ENCODE results near the gene LRRC18.

DNA sequence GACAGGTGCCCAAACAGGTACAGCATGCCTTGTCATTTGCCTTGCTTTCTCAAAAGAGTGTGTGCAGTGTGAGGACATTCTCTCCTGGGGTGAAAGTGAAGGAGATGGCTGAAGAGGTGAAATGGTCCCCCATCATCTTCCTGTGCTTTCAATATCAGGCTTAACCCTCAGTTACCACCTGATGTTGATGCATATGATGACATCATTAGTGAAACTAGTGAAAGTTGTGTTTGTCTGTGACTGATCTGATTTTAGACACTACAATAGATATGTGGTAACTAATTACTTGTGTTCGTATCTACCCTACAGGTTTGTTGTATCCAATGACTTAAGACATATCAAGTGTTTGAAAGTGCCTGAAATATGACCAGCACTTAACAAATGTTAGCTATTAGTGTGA, 24.4 kb upstream of the LRRC18 start:
- TF ChIP-seq, protein P1, sequence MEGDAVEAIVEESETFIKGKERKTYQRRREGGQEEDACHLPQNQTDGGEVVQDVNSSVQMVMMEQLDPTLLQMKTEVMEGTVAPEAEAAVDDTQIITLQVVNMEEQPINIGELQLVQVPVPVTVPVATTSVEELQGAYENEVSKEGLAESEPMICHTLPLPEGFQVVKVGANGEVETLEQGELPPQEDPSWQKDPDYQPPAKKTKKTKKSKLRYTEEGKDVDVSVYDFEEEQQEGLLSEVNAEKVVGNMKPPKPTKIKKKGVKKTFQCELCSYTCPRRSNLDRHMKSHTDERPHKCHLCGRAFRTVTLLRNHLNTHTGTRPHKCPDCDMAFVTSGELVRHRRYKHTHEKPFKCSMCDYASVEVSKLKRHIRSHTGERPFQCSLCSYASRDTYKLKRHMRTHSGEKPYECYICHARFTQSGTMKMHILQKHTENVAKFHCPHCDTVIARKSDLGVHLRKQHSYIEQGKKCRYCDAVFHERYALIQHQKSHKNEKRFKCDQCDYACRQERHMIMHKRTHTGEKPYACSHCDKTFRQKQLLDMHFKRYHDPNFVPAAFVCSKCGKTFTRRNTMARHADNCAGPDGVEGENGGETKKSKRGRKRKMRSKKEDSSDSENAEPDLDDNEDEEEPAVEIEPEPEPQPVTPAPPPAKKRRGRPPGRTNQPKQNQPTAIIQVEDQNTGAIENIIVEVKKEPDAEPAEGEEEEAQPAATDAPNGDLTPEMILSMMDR (IDR thresholded peaks at IDR 0.05) = no peak
- TF ChIP-seq EP300 (IDR thresholded peaks at IDR 0.05) (no peak), POLR2A (IDR thresholded peaks at IDR 0.05) (no peak)
